ENCODE results near the gene C1orf167.
A peak's percentile ranks its signal among the peaks of the same experiment; 100 is the strongest.
"Not testable (repeated sequence)": the region's sequence is repeated elsewhere in the genome, so short reads cannot be mapped to it uniquely, and the experiment has no call there.

C1orf167 gene

GRCh38 chr1:11802973-11803885 is 41.2 kb downstream of the C1orf167 start:
- peak; percentile 95 for DNase-seq

- DNase-seq, result not testable (repeated sequence)
Observed at GRCh38 chr1:11803924-11804665, 42.1 kb downstream of the C1orf167 start.

- peak; percentile 59 for DNase-seq
Observed at GRCh38 chr1:11804666-11805421, 42.9 kb downstream of the C1orf167 start.

- peak; percentile 99 for DNase-seq
Observed at GRCh38 chr1:11805422-11806306, 43.7 kb downstream of the C1orf167 start, which contains the start of the genes CLCN6 and MTHFR. TSS of gene CLCN6 (plus strand) at chr1:11806191. CDS start at chr1:11806263, 72 bp downstream. TSS of gene MTHFR (minus strand) at chr1:11805964. CDS start at chr1:11803116, 2,848 bp downstream.

- no peak for DNase-seq
Observed at GRCh38 chr1:11806307-11806936, 44.4 kb downstream of the C1orf167 start.

- no peak for DNase-seq
Observed at GRCh38 chr1:11807133-11807532, 45.1 kb downstream of the C1orf167 start.

GRCh38 chr1:11813021-11813420 is 51.0 kb downstream of the C1orf167 start:
- DNase-seq, result no peak

GRCh38 chr1:11817192-11817591 is 55.2 kb downstream of the C1orf167 start:
- DNase-seq, result no peak

- no peak for DNase-seq
Observed at GRCh38 chr1:11822091-11822490, 60.1 kb downstream of the C1orf167 start.

- no peak for DNase-seq
Observed at GRCh38 chr1:11823366-11824137, 61.6 kb downstream of the C1orf167 start.

GRCh38 chr1:11825131-11825530 is 63.1 kb downstream of the C1orf167 start:
- no peak for DNase-seq

GRCh38 chr1:11826946-11827345 is 65.0 kb downstream of the C1orf167 start:
- DNase-seq, result no peak

- no peak for DNase-seq
Observed at GRCh38 chr1:11828511-11828910, 66.5 kb downstream of the C1orf167 start.

- no peak for DNase-seq
Observed at GRCh38 chr1:11831945-11832725, 70.1 kb downstream of the C1orf167 start.

- DNase-seq, result no peak
Observed at GRCh38 chr1:11833497-11833896, 71.5 kb downstream of the C1orf167 start.

- DNase-seq, result no peak
Observed at GRCh38 chr1:11833900-11834299, 71.9 kb downstream of the C1orf167 start.

- no peak for DNase-seq
Observed at GRCh38 chr1:11835441-11836225, 73.6 kb downstream of the C1orf167 start.

- DNase-seq, result no peak
Observed at GRCh38 chr1:11836955-11837766, 75.2 kb downstream of the C1orf167 start.

Data from femur (tissue), 1 donor.